Measurements from ENCODE around the gene GTF2F2.

DNA sequence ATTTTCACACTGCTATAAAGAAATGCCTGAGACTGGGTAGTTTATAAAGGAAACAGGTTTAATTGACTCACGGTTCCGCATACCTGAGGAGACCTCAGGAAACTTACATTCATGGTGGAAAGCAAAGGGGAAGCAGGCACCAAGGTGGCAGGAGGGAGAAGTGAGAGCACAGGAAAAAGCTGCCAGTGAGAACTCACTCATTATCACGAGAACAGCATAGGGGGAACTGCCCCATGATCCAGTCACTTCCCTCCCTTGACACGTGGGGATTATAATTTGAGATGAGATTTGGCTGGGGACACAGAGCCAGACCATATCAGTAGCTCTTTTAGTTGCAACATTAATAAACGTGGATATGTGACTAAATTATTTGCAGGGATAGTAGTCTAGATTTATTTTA, 84.8 kb downstream of the GTF2F2 start:
- TF ChIP-seq, protein P1, sequence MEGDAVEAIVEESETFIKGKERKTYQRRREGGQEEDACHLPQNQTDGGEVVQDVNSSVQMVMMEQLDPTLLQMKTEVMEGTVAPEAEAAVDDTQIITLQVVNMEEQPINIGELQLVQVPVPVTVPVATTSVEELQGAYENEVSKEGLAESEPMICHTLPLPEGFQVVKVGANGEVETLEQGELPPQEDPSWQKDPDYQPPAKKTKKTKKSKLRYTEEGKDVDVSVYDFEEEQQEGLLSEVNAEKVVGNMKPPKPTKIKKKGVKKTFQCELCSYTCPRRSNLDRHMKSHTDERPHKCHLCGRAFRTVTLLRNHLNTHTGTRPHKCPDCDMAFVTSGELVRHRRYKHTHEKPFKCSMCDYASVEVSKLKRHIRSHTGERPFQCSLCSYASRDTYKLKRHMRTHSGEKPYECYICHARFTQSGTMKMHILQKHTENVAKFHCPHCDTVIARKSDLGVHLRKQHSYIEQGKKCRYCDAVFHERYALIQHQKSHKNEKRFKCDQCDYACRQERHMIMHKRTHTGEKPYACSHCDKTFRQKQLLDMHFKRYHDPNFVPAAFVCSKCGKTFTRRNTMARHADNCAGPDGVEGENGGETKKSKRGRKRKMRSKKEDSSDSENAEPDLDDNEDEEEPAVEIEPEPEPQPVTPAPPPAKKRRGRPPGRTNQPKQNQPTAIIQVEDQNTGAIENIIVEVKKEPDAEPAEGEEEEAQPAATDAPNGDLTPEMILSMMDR (conservative IDR thresholded peaks at IDR 0.05; ENCODE audit: low read depth, low read length): no peak
- no peak for TF ChIP-seq EZH2 (IDR thresholded peaks at IDR 0.05; ENCODE audit: borderline replicate concordance, low read depth, low read length, poor library complexity, severe bottlenecking)
